T-helper 1 cell treated with Interleukin-12 subunit alpha and Interleukin-12 subunit beta and Interleukin-4 antibody, amounts not matched to agents 30 μg/mL and 1 μg/mL, for 36 hours (primary cell): ENCODE results near the gene GLIS1.

Source experiments
- H3K27ac Mint-ChIP-seq: one replicate; pipeline ENCODE4 v1.8.0; 2021; ENCODE audit warnings: mild to moderate bottlenecking, mixed read lengths
- H3K27me3 Mint-ChIP-seq: one replicate; pipeline ENCODE4 v1.8.0; 2021; ENCODE audit warnings: low read depth, mixed read lengths
- H3K36me3 Mint-ChIP-seq: one replicate; pipeline ENCODE4 v1.8.0; 2021; ENCODE audit warnings: low read depth, mixed read lengths
- H3K4me1 Mint-ChIP-seq: one replicate; pipeline ENCODE4 v1.8.0; 2021; ENCODE audit warnings: low read depth, mixed read lengths
- H3K4me3 Mint-ChIP-seq: one replicate; pipeline ENCODE4 v1.8.0; 2021; ENCODE audit warnings: mild to moderate bottlenecking, moderate library complexity, mixed read lengths
- H3K9me3 Mint-ChIP-seq: one replicate; pipeline ENCODE4 v1.8.0; 2021; ENCODE audit warnings: mixed read lengths

GLIS1 gene

DNA sequence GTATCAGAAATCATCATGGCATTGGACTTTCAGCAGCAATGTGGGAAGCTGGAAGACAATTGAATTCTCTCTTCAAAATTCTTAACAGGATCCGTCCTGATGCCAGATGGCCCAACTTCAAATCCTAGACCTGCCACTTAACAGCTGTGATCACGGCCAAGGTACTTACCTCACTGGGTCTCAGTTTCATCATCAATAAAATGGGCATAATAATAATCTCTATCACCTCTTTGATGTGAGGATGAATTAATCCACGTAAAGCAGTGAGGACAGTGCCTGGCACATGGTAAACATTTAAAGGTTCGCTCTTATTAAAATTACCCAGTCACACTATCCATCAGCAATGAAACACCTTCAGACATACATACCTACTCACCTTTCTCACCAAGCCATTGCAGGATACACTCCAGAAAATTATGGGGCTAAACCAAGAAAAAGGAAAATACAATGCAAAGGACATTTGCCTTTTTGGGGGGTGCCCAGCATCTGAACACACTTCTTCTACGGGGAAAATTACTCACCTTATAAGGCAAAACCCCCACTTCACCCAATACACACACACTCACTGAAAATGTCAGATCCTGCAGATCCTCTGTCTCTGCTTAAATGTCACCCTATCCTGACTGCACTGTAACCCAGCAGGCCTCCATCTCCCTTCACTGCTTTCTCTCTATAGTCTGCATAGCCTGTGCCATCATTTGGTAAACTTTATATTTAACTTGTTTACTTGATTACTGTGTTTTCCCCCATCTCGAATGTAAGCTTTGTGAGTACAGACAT lies 21.7 kb downstream of the GLIS1 start:
- Mint-ChIP-seq H3K36me3 (no peaks in the 10 kb centered on the region), H3K4me3 (no peak overlapping the region), H3K9me3 (no peaks in the 10 kb centered on the region), H3K27me3 (peaks cover 4% of the 10 kb centered on the region), H3K4me1 (no peaks in the 10 kb centered on the region), H3K27ac (no peak overlapping the region)

DNA sequence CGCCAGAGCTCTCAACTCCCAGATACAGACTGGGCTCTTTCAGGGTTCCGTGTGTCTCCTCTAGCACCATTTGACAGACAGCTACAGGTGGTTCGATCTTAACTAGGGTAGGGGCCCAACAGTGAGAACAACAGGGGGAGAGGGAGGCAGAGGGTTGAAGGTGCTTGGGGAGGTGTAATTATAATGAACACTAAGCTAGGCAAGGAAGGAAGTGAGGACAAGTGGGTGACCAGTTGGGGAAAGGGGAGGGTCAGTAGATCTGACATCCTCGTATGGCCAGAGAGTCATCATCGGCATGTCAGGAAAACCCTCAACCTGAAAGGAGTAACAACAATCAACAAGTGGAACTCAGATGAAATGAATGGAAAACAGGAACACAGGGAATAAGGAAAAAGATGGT lies 22.8 kb downstream of the GLIS1 start:
- no peaks in the 10 kb centered on the region for H3K4me1 Mint-ChIP-seq
- no peaks in the 10 kb centered on the region for H3K9me3 Mint-ChIP-seq
- no peak overlapping the region for H3K4me3 Mint-ChIP-seq
- H3K27me3 Mint-ChIP-seq, result peaks cover 4% of the 10 kb centered on the region
- H3K36me3 Mint-ChIP-seq, result no peaks in the 10 kb centered on the region
- no peak overlapping the region for H3K27ac Mint-ChIP-seq

DNA sequence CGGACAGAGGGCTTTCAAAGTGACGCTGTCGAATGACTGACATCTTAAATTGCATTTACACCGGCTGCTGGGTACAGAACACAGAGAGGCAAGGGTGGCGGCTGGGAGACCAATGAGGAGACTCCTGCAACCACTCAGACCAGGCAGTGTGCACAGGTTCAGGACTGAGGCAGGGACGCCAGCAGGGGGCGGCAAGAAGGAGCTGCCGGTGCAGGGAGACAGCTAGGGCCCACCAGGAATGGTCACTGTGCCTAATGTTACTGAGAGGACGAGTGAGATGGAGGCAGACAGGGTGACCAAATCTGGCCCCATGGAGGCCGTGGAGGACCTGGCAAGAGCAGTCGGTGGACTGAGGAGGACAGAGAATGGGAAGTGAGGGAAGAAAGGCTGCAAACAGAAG lies 23.5 kb downstream of the GLIS1 start:
- Mint-ChIP-seq H3K27me3 (peaks cover 4% of the 10 kb centered on the region), H3K27ac (no peak overlapping the region), H3K9me3 (no peaks in the 10 kb centered on the region), H3K36me3 (no peaks in the 10 kb centered on the region), H3K4me3 (no peak overlapping the region), H3K4me1 (no peaks in the 10 kb centered on the region)

DNA sequence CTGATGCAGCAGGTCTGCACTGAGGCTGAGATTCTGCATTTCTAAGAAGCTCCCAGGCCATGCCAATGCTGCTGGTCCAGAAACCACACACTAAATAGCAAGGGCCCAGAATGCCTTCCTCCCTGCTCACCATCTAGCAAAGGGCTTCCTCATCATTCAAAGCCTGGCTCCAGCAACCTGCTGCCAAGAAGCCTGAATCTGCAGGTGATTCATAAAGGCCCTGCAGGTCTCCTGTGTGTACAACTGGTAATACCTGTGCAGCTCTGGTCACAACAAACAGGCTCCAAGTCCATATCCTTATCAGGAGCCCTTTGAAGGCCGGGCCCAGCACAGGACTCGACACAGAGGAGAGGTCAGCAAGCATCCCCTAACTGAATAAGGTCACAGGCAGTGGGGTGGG lies 26.7 kb downstream of the GLIS1 start:
- no peaks in the 10 kb centered on the region for H3K36me3 Mint-ChIP-seq
- H3K27ac Mint-ChIP-seq, result no peak overlapping the region
- no peaks in the 10 kb centered on the region for H3K4me1 Mint-ChIP-seq
- H3K9me3 Mint-ChIP-seq, result no peaks in the 10 kb centered on the region
- no peaks in the 10 kb centered on the region for H3K27me3 Mint-ChIP-seq
- no peak overlapping the region for H3K4me3 Mint-ChIP-seq

DNA sequence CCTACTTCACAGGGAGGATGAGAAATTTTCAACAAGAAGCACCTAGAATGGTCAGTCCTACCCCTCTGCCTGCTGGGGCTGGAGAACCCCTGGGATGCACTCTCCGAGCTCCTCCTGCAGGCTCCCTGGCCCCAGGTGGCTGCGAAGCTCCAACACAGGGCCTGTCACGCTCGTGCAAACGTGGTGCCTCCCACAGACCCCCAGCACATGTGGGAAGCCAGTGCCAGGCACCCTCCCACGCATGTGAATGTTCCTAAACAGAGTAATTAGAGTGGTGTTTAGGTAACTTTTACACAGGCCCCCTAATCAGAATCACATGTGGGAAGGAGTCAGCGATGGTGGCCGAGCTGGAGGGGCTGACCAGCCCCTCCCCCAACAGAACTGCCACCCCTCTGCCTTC lies 28.4 kb downstream of the GLIS1 start:
- Mint-ChIP-seq H3K4me3 (no peak overlapping the region), H3K27ac (no peak overlapping the region), H3K4me1 (no peaks in the 10 kb centered on the region), H3K9me3 (no peaks in the 10 kb centered on the region), H3K36me3 (no peaks in the 10 kb centered on the region), H3K27me3 (peaks cover 5% of the 10 kb centered on the region)

DNA sequence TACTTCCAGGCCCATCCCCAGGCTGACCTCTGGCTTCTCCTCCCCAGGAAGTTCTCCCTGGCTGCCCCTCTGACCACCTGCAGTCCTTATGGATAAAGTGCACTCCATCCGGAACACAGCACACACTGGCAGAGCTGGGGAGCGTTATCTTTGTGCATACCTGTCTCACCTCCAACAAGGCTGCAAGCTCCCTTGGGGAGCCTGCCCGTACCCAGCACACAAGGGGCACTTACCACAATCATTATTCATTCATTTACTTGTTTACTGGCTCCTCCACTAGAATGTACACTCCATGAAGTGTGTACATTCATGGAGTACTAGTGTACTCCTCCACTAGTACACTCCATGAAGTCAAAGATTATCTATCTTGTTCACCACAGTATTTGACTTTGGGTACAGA lies 30.3 kb downstream of the GLIS1 start:
- peaks cover 5% of the 10 kb centered on the region for H3K27me3 Mint-ChIP-seq
- H3K4me3 Mint-ChIP-seq, result no peak overlapping the region
- H3K36me3 Mint-ChIP-seq, result no peaks in the 10 kb centered on the region
- no peaks in the 10 kb centered on the region for H3K9me3 Mint-ChIP-seq
- no peaks in the 10 kb centered on the region for H3K4me1 Mint-ChIP-seq
- no peak overlapping the region for H3K27ac Mint-ChIP-seq

DNA sequence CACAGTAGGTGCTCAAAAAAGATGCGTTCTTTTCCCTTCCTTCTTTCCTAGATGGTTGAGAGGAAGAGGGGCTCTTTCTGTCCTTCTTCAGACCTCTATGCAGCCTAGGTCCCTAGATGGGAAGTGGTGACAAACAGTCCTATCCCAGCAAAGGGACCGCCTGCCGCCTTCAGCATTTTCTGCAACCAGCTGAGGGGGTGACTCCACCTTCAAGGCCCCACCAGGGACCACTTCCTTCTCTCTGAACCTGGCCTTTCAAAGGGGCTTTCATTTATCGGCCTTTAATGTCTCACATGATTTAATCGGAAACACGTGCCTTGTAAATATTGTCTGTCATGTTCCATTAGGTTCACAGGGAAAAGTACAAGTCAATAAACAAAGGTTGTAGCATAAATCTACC lies 32.6 kb downstream of the GLIS1 start:
- H3K27me3 Mint-ChIP-seq, result peaks cover 5% of the 10 kb centered on the region
- H3K27ac Mint-ChIP-seq, result no peak overlapping the region
- no peaks in the 10 kb centered on the region for H3K4me1 Mint-ChIP-seq
- no peaks in the 10 kb centered on the region for H3K36me3 Mint-ChIP-seq
- H3K4me3 Mint-ChIP-seq, result no peak overlapping the region
- H3K9me3 Mint-ChIP-seq, result no peaks in the 10 kb centered on the region

DNA sequence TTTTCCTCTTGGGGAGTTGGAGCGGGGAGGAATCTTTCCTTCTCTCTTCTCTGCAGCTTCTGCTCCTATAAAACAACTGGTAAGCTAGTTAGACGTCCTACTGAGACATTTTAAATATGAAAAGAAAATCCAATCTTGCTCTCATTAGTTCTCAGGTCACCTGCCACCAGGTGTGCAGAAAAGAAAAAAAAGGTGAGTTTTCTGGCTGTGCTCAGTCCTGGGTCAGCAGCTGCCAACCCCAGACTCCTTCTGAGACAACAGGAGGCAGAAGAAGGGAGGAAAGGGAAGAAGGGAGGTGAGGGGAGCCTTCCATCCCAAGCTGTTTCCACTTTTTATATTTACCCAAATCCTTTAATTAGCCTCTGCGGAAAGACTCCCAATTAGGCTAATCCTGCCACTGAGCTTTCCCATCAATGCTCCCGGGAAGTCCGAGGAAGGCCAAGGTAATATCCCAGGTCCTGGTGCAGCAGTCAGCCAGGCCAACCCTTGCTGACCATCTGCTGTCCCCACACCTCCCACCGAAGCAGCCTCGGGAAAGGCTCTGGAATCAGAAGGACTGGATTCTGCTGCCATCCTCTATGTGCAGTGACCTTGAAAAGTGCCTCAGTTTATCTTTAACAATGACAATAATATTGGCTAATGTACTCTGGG lies 33.4 kb downstream of the GLIS1 start:
- no peaks in the 10 kb centered on the region for H3K9me3 Mint-ChIP-seq
- H3K36me3 Mint-ChIP-seq, result no peaks in the 10 kb centered on the region
- no peak overlapping the region for H3K4me3 Mint-ChIP-seq
- no peaks in the 10 kb centered on the region for H3K4me1 Mint-ChIP-seq
- peaks cover 5% of the 10 kb centered on the region for H3K27me3 Mint-ChIP-seq
- no peak overlapping the region for H3K27ac Mint-ChIP-seq

DNA sequence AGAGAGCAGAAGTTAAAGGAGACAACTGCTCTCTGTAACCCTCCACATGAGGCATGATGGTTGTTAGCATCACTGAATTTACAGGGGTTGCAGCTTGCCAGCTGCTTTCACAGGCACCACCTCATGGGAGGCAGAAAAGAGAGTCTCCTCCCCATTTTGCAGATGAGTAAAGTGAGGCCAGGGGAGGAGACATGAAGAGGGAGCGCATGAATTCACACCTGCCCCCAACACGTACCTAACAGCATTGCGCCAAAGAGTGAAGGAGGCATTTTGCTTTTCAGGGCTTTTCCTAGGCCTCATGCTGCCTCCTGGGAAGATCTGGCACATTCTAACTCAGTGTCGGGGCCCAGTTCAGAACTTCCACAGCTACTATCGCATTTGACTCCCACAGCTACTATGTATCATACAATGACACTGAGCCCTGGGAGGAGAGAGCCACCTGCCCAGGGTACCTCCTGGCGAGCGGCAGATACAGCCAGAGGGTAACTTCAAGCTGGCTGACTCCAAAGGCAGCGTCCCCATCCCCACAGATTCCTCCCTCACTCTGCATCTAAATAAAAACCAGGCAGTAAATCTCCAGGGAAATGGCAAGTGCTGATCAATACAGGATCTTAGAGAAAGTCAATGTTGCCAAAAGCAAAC lies 34.0 kb downstream of the GLIS1 start:
- Mint-ChIP-seq H3K9me3 (no peaks in the 10 kb centered on the region), H3K27ac (no peak overlapping the region), H3K4me3 (no peak overlapping the region), H3K4me1 (no peaks in the 10 kb centered on the region), H3K36me3 (no peaks in the 10 kb centered on the region), H3K27me3 (peaks cover 5% of the 10 kb centered on the region)

DNA sequence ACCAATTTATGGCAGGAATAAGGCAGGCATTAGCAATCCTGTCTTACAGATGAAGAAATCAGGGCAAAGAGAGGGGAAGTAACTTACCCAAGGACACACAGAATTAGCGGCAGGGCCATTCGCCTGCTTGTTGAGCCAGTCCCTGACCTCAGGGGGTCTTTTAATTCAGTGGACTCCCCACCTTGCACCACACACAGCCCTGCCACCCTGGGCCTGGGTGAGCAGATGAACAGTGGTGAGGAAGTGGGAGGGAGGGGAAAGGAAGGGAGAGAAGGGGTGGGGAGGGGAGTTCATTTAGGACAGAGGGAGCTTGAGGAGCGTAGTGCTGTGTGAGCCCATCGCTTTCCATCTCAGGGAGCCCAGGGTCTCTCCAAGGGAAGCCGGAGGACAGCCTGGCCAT lies 34.7 kb downstream of the GLIS1 start:
- no peaks in the 10 kb centered on the region for H3K4me1 Mint-ChIP-seq
- H3K4me3 Mint-ChIP-seq, result no peak overlapping the region
- peaks cover 5% of the 10 kb centered on the region for H3K27me3 Mint-ChIP-seq
- no peak overlapping the region for H3K27ac Mint-ChIP-seq
- no peaks in the 10 kb centered on the region for H3K36me3 Mint-ChIP-seq
- no peaks in the 10 kb centered on the region for H3K9me3 Mint-ChIP-seq

DNA sequence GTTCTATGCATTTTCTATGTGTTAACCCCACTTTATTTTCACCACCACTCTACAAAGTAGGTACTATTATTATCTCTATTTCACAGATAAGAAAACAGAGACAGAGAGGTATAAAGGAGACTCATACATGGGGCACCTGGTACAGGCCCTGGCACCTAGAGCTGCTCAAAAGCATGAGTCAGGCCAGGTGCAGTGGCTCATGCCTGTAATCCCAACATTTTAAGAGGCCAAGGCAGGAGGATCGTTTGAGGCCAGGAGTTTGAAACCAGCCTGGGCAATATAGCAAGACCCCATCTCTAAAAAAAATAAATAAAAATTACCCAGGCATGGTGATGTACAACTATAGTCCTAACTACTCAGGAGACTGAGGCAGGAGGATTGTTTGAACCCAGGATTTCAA lies 35.8 kb downstream of the GLIS1 start:
- H3K4me3 Mint-ChIP-seq, result no peak overlapping the region
- peaks cover 5% of the 10 kb centered on the region for H3K27me3 Mint-ChIP-seq
- no peaks in the 10 kb centered on the region for H3K36me3 Mint-ChIP-seq
- no peak overlapping the region for H3K27ac Mint-ChIP-seq
- H3K4me1 Mint-ChIP-seq, result no peaks in the 10 kb centered on the region
- no peaks in the 10 kb centered on the region for H3K9me3 Mint-ChIP-seq

DNA sequence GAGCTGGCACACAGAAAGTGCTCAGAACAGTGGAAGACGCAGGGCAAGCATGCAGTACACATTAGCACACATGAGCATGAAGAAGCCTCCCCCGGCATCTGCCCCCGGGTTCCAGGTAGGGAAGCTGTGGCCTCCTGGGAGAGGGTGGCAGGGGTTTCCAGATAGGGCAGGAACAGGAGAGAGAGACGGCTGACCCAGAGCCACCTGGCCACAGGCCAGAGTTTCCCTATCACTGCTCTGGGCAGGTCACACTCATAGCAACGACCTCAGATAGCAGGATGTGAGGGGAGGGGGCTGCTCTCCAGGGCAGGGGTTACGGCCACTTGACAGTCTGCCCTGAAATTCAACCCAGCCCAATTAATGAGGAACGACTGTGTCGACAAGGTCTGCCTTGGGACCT lies 36.6 kb downstream of the GLIS1 start:
- H3K27ac Mint-ChIP-seq, result no peak overlapping the region
- no peaks in the 10 kb centered on the region for H3K9me3 Mint-ChIP-seq
- H3K4me1 Mint-ChIP-seq, result no peaks in the 10 kb centered on the region
- no peak overlapping the region for H3K4me3 Mint-ChIP-seq
- H3K36me3 Mint-ChIP-seq, result no peaks in the 10 kb centered on the region
- peaks cover 5% of the 10 kb centered on the region for H3K27me3 Mint-ChIP-seq

DNA sequence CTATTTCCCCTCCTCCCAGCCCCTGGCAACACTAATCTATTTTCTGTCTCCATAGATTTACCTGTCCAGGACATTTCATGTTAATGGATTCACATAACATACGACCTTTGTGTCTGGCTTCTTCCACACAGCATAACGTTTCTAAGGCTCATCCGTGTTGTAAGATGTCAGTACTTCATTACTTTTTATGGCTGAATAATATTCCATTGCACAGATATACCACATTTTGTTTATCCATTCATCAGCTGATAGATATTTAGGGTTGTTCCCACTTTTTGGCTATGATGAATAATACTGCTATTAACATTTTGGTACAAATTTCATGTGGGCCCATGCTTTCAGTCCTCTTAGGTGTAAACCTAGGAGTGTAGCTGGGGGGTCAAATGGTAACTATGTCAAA lies 38.2 kb downstream of the GLIS1 start:
- Mint-ChIP-seq H3K9me3 (no peaks in the 10 kb centered on the region), H3K4me1 (no peaks in the 10 kb centered on the region), H3K27ac (no peak overlapping the region), H3K4me3 (no peak overlapping the region), H3K36me3 (no peaks in the 10 kb centered on the region), H3K27me3 (no peaks in the 10 kb centered on the region)

DNA sequence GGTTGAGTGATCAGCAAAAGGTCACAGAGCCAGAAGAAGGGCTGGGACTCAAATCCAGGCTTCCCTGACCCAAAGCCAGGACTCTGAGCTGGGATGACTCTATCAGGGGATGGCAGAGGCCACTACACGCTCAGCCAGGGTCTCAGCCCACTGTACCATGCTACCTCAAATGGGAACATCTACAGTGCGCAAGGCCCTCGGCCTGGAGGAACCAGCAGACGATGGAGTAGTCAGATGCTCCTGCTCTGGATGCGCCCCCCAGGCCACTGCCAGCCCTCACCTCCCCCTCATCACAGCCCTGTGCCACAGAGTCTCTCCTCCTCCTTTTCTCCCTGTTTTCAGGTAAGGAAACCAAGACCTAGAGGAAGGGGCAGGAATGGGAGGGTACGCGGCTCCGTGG lies 39.0 kb downstream of the GLIS1 start:
- Mint-ChIP-seq H3K4me3 (no peak overlapping the region), H3K27me3 (no peaks in the 10 kb centered on the region)

DNA sequence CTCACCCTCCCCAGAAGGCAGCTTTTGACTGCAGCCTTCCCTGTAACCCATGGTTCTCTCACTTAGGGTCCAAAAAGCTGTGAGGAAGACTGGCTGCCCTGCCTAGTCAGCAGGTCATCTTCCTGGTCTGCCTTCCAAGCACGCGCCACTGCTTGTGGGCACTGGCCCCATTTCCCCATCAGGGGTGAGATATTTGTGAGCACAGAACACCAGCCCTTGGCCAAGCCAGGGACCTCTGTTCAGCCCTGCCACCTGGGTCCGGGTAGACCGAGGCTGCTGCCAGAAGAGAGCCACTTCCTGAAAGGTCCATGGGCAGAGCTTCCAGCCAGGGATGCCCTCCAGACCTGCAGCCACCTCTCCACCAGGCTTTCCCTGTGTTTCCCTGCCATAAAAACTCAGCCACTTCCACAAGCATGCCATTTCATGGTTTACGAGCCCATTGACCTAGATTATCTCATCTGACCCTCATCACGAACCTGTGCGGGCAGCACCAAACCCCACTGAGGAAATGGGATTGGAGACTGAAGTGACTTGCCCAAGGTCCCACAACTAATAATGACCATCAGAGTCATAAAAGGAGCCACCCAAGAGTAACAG lies 40.5 kb downstream of the GLIS1 start:
- no peak overlapping the region for H3K27ac Mint-ChIP-seq
- H3K36me3 Mint-ChIP-seq, result no peaks in the 10 kb centered on the region
- H3K4me1 Mint-ChIP-seq, result no peaks in the 10 kb centered on the region
- H3K4me3 Mint-ChIP-seq, result no peak overlapping the region
- H3K9me3 Mint-ChIP-seq, result no peaks in the 10 kb centered on the region
- no peaks in the 10 kb centered on the region for H3K27me3 Mint-ChIP-seq

More for the DNA sequence above, 39.0 kb downstream of the GLIS1 start:
- H3K36me3 Mint-ChIP-seq, result no peaks in the 10 kb centered on the region
- H3K9me3 Mint-ChIP-seq, result no peaks in the 10 kb centered on the region
- H3K27ac Mint-ChIP-seq, result no peak overlapping the region
- no peaks in the 10 kb centered on the region for H3K4me1 Mint-ChIP-seq
